GM19025 (cell line): ENCODE measurements around the gene TCHH.
"Not testable (repeated sequence)": the region's sequence is repeated elsewhere in the genome, so short reads cannot be mapped to it uniquely, and the experiment has no call there.

Source experiments
- ATAC-seq: cut with Tn5 transposase; IDR thresholded peaks from one replicate; pipeline ENCODE4 v1.9.1; 2021; ENCODE audit warnings: mild to moderate bottlenecking, low read depth, moderate library complexity; ENCODE audit not compliant: unreplicated experiment

The TCHH gene

GRCh38 chr1:152115344-152115743 lies at the start of gene TCHH:
TSS of gene TCHH (minus strand) at chr1:152115444. CDS start at chr1:152114080, 1,364 bp downstream.
- ATAC-seq, result no peak

GRCh38 chr1:152164517-152165136 lies 49.4 kb upstream of the TCHH start:
- ATAC-seq, result no peak

GRCh38 chr1:152162792-152163463 lies 47.7 kb upstream of the TCHH start:
- ATAC-seq, result no peak

GRCh38 chr1:152160576-152160975 lies 45.3 kb upstream of the TCHH start:
- no peak for ATAC-seq

- no peak for ATAC-seq
These were observed 43.9 kb upstream of the TCHH start, which contains the start of gene RPTN for GRCh38 chr1:152159144-152159543. TSS of gene RPTN (minus strand) at chr1:152159228. CDS start at chr1:152157889, 1,339 bp downstream.

- no peak for ATAC-seq
These were observed 38.8 kb upstream of the TCHH start for GRCh38 chr1:152153996-152154395.

- no peak for ATAC-seq
These were observed 36.4 kb upstream of the TCHH start for GRCh38 chr1:152151646-152152045.

GRCh38 chr1:152148981-152149380 lies 33.7 kb upstream of the TCHH start:
- no peak for ATAC-seq

- ATAC-seq, result no peak
These were observed 32.8 kb upstream of the TCHH start for GRCh38 chr1:152148051-152148450.

- no peak for ATAC-seq
These were observed 30.5 kb upstream of the TCHH start for GRCh38 chr1:152145769-152146168.

GRCh38 chr1:152144674-152145183 lies 29.5 kb upstream of the TCHH start:
- ATAC-seq, result not testable (repeated sequence)

- ATAC-seq, result no peak
These were observed 28.1 kb upstream of the TCHH start for GRCh38 chr1:152143150-152143887.

- no peak for ATAC-seq
These were observed 26.8 kb upstream of the TCHH start for GRCh38 chr1:152141971-152142584.

GRCh38 chr1:152137215-152137614 lies 22.0 kb upstream of the TCHH start:
- no peak for ATAC-seq

- no peak for ATAC-seq
These were observed 14.9 kb upstream of the TCHH start for GRCh38 chr1:152130186-152130585.

- ATAC-seq, result no peak
These were observed 12.4 kb upstream of the TCHH start for GRCh38 chr1:152127673-152128072.

- ATAC-seq, result no peak
These were observed 10.7 kb upstream of the TCHH start for GRCh38 chr1:152125834-152126443.

GRCh38 chr1:152118915-152119314 lies 3.7 kb upstream of the TCHH start:
- ATAC-seq, result no peak

GRCh38 chr1:152112885-152113432 lies 2.3 kb downstream of the TCHH start:
- ATAC-seq, result no peak
